Tibial artery (tissue), 4 donors: ENCODE results near the gene C2CD4C.
"Not testable (repeated sequence)": the region's sequence is repeated elsewhere in the genome, so short reads cannot be mapped to it uniquely, and the experiment has no call there.

Source experiments
- DNase-seq, 2 donors: peaks; one replicate each; pipeline ENCODE4 v3.0.0-alpha.2; 2019
- H3K27ac ChIP-seq, 2 donors: fragments of 200-600 bp; sonication (generic) in 1 of 2; 1 replicate in 1 of 2; 2 replicates in 1 of 2; pipeline ENCODE4 v1.5.1; 2018 to 2019; ENCODE audit warnings: mild to moderate bottlenecking in 1 of 2
- H3K27me3 ChIP-seq, 2 donors: fragments of 200-600 bp; sonication (generic) in 1 of 2; one replicate each; pipeline versions ENCODE4 v1.5.1 to v1.6.0; 2016 to 2019
- H3K36me3 ChIP-seq, 3 donors: fragments of 200-600 bp; sonication (generic) in 2 of 3; one replicate each; pipeline ENCODE4 v1.5.1; 2016 to 2019; ENCODE audit warnings: mild to moderate bottlenecking in 2 of 3
- H3K4me1 ChIP-seq, 4 donors: fragments of 200-600 bp; sonication (generic) in 2 of 4; 1 replicate in 3 of 4; 2 replicates in 1 of 4; pipeline ENCODE4 v1.5.1; 2016 to 2019
- H3K4me3 ChIP-seq, 2 donors: fragments of 200-600 bp; sonication (generic) in 1 of 2; 1 replicate in 1 of 2; 2 replicates in 1 of 2; pipeline ENCODE4 v1.5.1; 2018 to 2019; ENCODE audit warnings: mild to moderate bottlenecking in 2 of 2
- H3K9me3 ChIP-seq, 3 donors: fragments of 200-600 bp; sonication (generic) in 1 of 3; one replicate each; pipeline ENCODE4 v1.5.1; 2016 to 2019
- CTCF ChIP-seq, 2 experiments: fragments of 200-600 bp in 1 of 2; fragments of 450-650 bp in 1 of 2; IDR thresholded peaks; one replicate each; pipeline ENCODE4 v1.5.1; 2017 to 2019; ENCODE audit warnings: antibody characterized with exemption in 2 of 2, mild to moderate bottlenecking in 1 of 2, moderate library complexity in 1 of 2
- intact Hi-C: fragments of 100-400 bp; cut with DNase I; formaldehyde crosslinking; loops from one replicate; pipeline ENCODE4 v1.15.0; 2023; ENCODE audit warnings: low total_unique reads

Gene C2CD4C

GRCh38 chr19:428149-428548 lies 19.2 kb upstream of the C2CD4C start:
- Histone ChIP-seq H3K36me3 (peaks cover 0 to 16% (median 0%) of the 10 kb centered on the region in 3 donors), H3K9me3 (no peaks in the 10 kb centered on the region), H3K4me1 (no peaks in the 10 kb centered on the region), H3K27ac (no peak overlapping the region), H3K27me3 (peaks cover 0 to 24% of the 10 kb centered on the region in 2 donors), H3K4me3 (no peak overlapping the region)
- no peak for TF ChIP-seq CTCF (IDR thresholded peaks at IDR 0.05)
- DNase-seq = no peak
- intact Hi-C loops = no loop called here

- Histone ChIP-seq H3K27me3 (peaks cover 0 to 24% of the 10 kb centered on the region in 2 donors), H3K36me3 (peaks cover 0 to 16% (median 0%) of the 10 kb centered on the region in 3 donors)
- intact Hi-C loops, H3K4me1 ChIP-seq, H3K27ac ChIP-seq, H3K9me3 ChIP-seq, H3K4me3 ChIP-seq, DNase-seq: not testable (repeated sequence)
Observed at GRCh38 chr19:427675-428074, 18.7 kb upstream of the C2CD4C start.

- DNase-seq = no peak
- peaks cover 0 to 24% of the 10 kb centered on the region in 2 donors for H3K27me3 ChIP-seq
- H3K9me3 ChIP-seq = no peaks in the 10 kb centered on the region
- no peak for TF ChIP-seq CTCF (IDR thresholded peaks at IDR 0.05)
- intact Hi-C loops = no loop called here
- H3K4me3 ChIP-seq = no peak overlapping the region
- no peak overlapping the region for H3K27ac ChIP-seq
- peaks cover 0 to 16% (median 0%) of the 10 kb centered on the region in 3 donors for H3K36me3 ChIP-seq
- no peaks in the 10 kb centered on the region for H3K4me1 ChIP-seq
Observed at GRCh38 chr19:426725-427445, 17.9 kb upstream of the C2CD4C start.

GRCh38 chr19:425056-425455 lies 16.1 kb upstream of the C2CD4C start:
- TF ChIP-seq CTCF (IDR thresholded peaks at IDR 0.05) = no peak
- Histone ChIP-seq H3K27me3 (peaks cover 0 to 24% of the 10 kb centered on the region in 2 donors), H3K4me3 (no peak overlapping the region), H3K4me1 (no peaks in the 10 kb centered on the region), H3K27ac (no peak overlapping the region), H3K9me3 (no peaks in the 10 kb centered on the region), H3K36me3 (peaks cover 0 to 16% (median 0%) of the 10 kb centered on the region in 3 donors)
- intact Hi-C loops = no loop called here
- DNase-seq = no peak

GRCh38 chr19:424546-424945 lies 15.6 kb upstream of the C2CD4C start:
- DNase-seq = no peak
- Histone ChIP-seq H3K27me3 (peaks cover 0 to 24% of the 10 kb centered on the region in 2 donors), H3K4me1 (no peaks in the 10 kb centered on the region), H3K9me3 (no peaks in the 10 kb centered on the region), H3K36me3 (peaks cover 0 to 17% (median 0%) of the 10 kb centered on the region in 3 donors), H3K4me3 (no peak overlapping the region), H3K27ac (no peak overlapping the region)
- intact Hi-C loops = no loop called here
- TF ChIP-seq CTCF (IDR thresholded peaks at IDR 0.05) = no peak

GRCh38 chr19:423691-424466 lies 14.9 kb upstream of the C2CD4C start:
- Histone ChIP-seq H3K9me3 (no peaks in the 10 kb centered on the region), H3K27me3 (peaks cover 0 to 27% of the 10 kb centered on the region in 2 donors), H3K36me3 (peaks cover 0 to 23% (median 0%) of the 10 kb centered on the region in 3 donors), H3K27ac (no peak overlapping the region), H3K4me3 (no peak overlapping the region), H3K4me1 (no peaks in the 10 kb centered on the region)
- intact Hi-C loops = no loop called here
- TF ChIP-seq CTCF (IDR thresholded peaks at IDR 0.05) = no peak
- no peak for DNase-seq

GRCh38 chr19:422917-423226 lies 13.9 kb upstream of the C2CD4C start:
- H3K4me1 ChIP-seq, intact Hi-C loops, DNase-seq, H3K4me3 ChIP-seq, H3K27ac ChIP-seq, H3K9me3 ChIP-seq: not testable (repeated sequence)
- peaks cover 0 to 25% (median 0%) of the 10 kb centered on the region in 3 donors for H3K36me3 ChIP-seq
- H3K27me3 ChIP-seq = peaks cover 0 to 30% of the 10 kb centered on the region in 2 donors
